Upper lobe of right lung (tissue), 1 donor: ENCODE data around the gene S100A10. TPM values are rescaled to one million over a fixed set of nuclear protein-coding genes. Genes with fewer than 3 reads are reported as not detected.

Experiments
- ATAC-seq: fragments of 200-7000 bp; cut with Tn5 transposase; one replicate; pipeline ENCODE4 v1.9.1; 2020; ENCODE audit warnings: mild to moderate bottlenecking, moderate library complexity
- DNase-seq: peaks from one replicate; pipeline ENCODE4 v3.0.0-alpha.2; 2020
- H3K27ac ChIP-seq: fragments of 200-600 bp; one replicate; pipeline ENCODE4 v1.8.0; 2022
- H3K27me3 ChIP-seq: fragments of 200-600 bp; one replicate; pipeline ENCODE4 v1.8.0; 2022; ENCODE audit warnings: mild to moderate bottlenecking
- H3K36me3 ChIP-seq: fragments of 200-600 bp; one replicate; pipeline ENCODE4 v1.8.0; 2022
- H3K4me1 ChIP-seq: fragments of 200-600 bp; one replicate; pipeline ENCODE4 v1.8.0; 2022
- H3K4me3 ChIP-seq: fragments of 200-600 bp; one replicate; pipeline ENCODE4 v1.8.0; 2022; ENCODE audit warnings: mild to moderate bottlenecking
- H3K9me3 ChIP-seq: fragments of 200-600 bp; one replicate; pipeline ENCODE4 v1.8.0; 2022
- CTCF ChIP-seq: fragments of 200-600 bp; IDR thresholded peaks from one replicate; pipeline ENCODE4 v1.8.0; 2022; ENCODE audit warnings: antibody characterized with exemption
- intact Hi-C: fragments of 100-400 bp; cut with DNase I; formaldehyde crosslinking; loops from one replicate; pipeline ENCODE4 v1.11.0; 2022
- total RNA-seq: library from RNA; stranded (reverse); fragmentation: NEBNext Ultra II Directional; extraction: Animal tissue kit (Norgen Biotek cat#: 25700); gene quantifications from one replicate; pipeline ENCODE4 v1.2.1, GENCODE V29; 2021
- donor health status: DM: no; HTN: yes; CAD: no; lungs with severe emphysema.

The S100A10 gene
- total RNA-seq, 1 donor from 2014 or later, result 643 TPM

- Histone ChIP-seq H3K4me1 (peaks cover 30% of the 10 kb centered on the region), H3K27ac (peak overlapping the region; percentile 79), H3K9me3 (no peaks in the 10 kb centered on the region), H3K4me3 (no peak overlapping the region), H3K27me3 (no peaks in the 10 kb centered on the region), H3K36me3 (no peaks in the 10 kb centered on the region)
- ATAC-seq (peak; percentile 15), DNase-seq (no peak)
- TF ChIP-seq CTCF, result no peak
- intact Hi-C loops, result no loop called here
These were observed 49.4 kb downstream of the S100A10 start for GRCh38 chr1:151944126-151944856.

- H3K27ac ChIP-seq, result no peak overlapping the region
- no peak for DNase-seq
- no peak for TF ChIP-seq CTCF
These were observed 50.1 kb downstream of the S100A10 start for GRCh38 chr1:151943591-151943990.

GRCh38 chr1:151942882-151943281 is 50.8 kb downstream of the S100A10 start:
- DNase-seq (no peak), ATAC-seq (no peak)
- TF ChIP-seq CTCF, result no peak

More at GRCh38 chr1:151943591-151943990, 50.1 kb downstream of the S100A10 start:
- intact Hi-C loops, result no loop called here
- Histone ChIP-seq H3K4me1 (peaks cover 30% of the 10 kb centered on the region), H3K36me3 (no peaks in the 10 kb centered on the region), H3K27me3 (no peaks in the 10 kb centered on the region), H3K9me3 (no peaks in the 10 kb centered on the region), H3K4me3 (no peak overlapping the region)
- ATAC-seq, result no peak

GRCh38 chr1:151940541-151940940 is 53.1 kb downstream of the S100A10 start:
- no peaks in the 10 kb centered on the region for H3K36me3 ChIP-seq
- no peak overlapping the region for H3K4me3 ChIP-seq
- no peak for TF ChIP-seq CTCF
- H3K27me3 ChIP-seq, result no peaks in the 10 kb centered on the region
- DNase-seq (no peak), ATAC-seq (no peak)
- peaks cover 17% of the 10 kb centered on the region for H3K4me1 ChIP-seq
- H3K27ac ChIP-seq, result no peak overlapping the region
- no peaks in the 10 kb centered on the region for H3K9me3 ChIP-seq
- intact Hi-C loops, result no loop called here

More at GRCh38 chr1:151942882-151943281, 50.8 kb downstream of the S100A10 start:
- Histone ChIP-seq H3K27me3 (no peaks in the 10 kb centered on the region), H3K4me1 (peaks cover 30% of the 10 kb centered on the region), H3K36me3 (no peaks in the 10 kb centered on the region), H3K27ac (no peak overlapping the region), H3K9me3 (no peaks in the 10 kb centered on the region), H3K4me3 (no peak overlapping the region)
- intact Hi-C loops, result no loop called here

GRCh38 chr1:151939779-151940178 is 53.9 kb downstream of the S100A10 start:
- intact Hi-C loops, result no loop called here
- ATAC-seq (no peak), DNase-seq (no peak)
- TF ChIP-seq CTCF, result no peak
- Histone ChIP-seq H3K27me3 (no peaks in the 10 kb centered on the region), H3K4me3 (no peak overlapping the region), H3K4me1 (peaks cover 10% of the 10 kb centered on the region), H3K36me3 (no peaks in the 10 kb centered on the region), H3K27ac (no peak overlapping the region), H3K9me3 (no peaks in the 10 kb centered on the region)

- ATAC-seq (no peak), DNase-seq (no peak)
- H3K9me3 ChIP-seq, result no peaks in the 10 kb centered on the region
- H3K27ac ChIP-seq, result no peak overlapping the region
- no peaks in the 10 kb centered on the region for H3K27me3 ChIP-seq
- H3K4me1 ChIP-seq, result peaks cover 7% of the 10 kb centered on the region
- no peak overlapping the region for H3K4me3 ChIP-seq
- TF ChIP-seq CTCF, result no peak
- no peaks in the 10 kb centered on the region for H3K36me3 ChIP-seq
- intact Hi-C loops, result no loop called here
These were observed 54.5 kb downstream of the S100A10 start for GRCh38 chr1:151939141-151939540.
